HG03060 (cell line): ENCODE data around the gene KRTAP5-5.
A peak's percentile ranks its signal among the peaks of the same experiment; 100 is the strongest.
"Not testable (repeated sequence)": the region's sequence is repeated elsewhere in the genome, so short reads cannot be mapped to it uniquely, and the experiment has no call there.

Experiments used
- ATAC-seq: cut with Tn5 transposase; IDR thresholded peaks from one replicate; pipeline ENCODE4 v1.9.1; 2021; ENCODE audit warnings: low read depth, moderate number of reproducible peaks; ENCODE audit not compliant: unreplicated experiment

Gene KRTAP5-5

GRCh38 chr11:1605923-1606322 lies 23.7 kb upstream of the KRTAP5-5 start:
- ATAC-seq: peak; percentile 89

- ATAC-seq: not testable (repeated sequence)
Observed at GRCh38 chr11:1607156-1607845, 22.3 kb upstream of the KRTAP5-5 start.

- not testable (repeated sequence) for ATAC-seq
Observed at GRCh38 chr11:1607901-1608300, 21.7 kb upstream of the KRTAP5-5 start.

GRCh38 chr11:1608363-1608762 lies 21.2 kb upstream of the KRTAP5-5 start, which contains the start of gene KRTAP5-3:
KRTAP5-3 (minus strand) TSS chr11:1608463; CDS start chr11:1608385, 78 bp downstream.
- no peak for ATAC-seq

GRCh38 chr11:1618231-1618630 lies 11.3 kb upstream of the KRTAP5-5 start:
- no peak for ATAC-seq

GRCh38 chr11:1619449-1619848 lies 10.1 kb upstream of the KRTAP5-5 start:
- no peak for ATAC-seq

GRCh38 chr11:1622086-1622485 lies 7.5 kb upstream of the KRTAP5-5 start, which contains the start of gene KRTAP5-4:
KRTAP5-4 (minus strand) TSS chr11:1622138; CDS start chr11:1622093, 45 bp downstream.
- ATAC-seq: no peak

GRCh38 chr11:1623716-1624115 lies 5.9 kb upstream of the KRTAP5-5 start:
- no peak for ATAC-seq

- ATAC-seq: no peak
Observed at GRCh38 chr11:1624621-1625020, 5.0 kb upstream of the KRTAP5-5 start.

- ATAC-seq: no peak
Observed at GRCh38 chr11:1625541-1625940, 4.0 kb upstream of the KRTAP5-5 start.

- ATAC-seq: no peak
Observed at GRCh38 chr11:1628506-1629325, 859 bp upstream of the KRTAP5-5 start.

- ATAC-seq: no peak
Observed at GRCh38 chr11:1630271-1630670, 696 bp downstream of the KRTAP5-5 start.

- no peak for ATAC-seq
Observed at GRCh38 chr11:1631066-1631568, 1.5 kb downstream of the KRTAP5-5 start.

GRCh38 chr11:1632053-1632714 lies 2.6 kb downstream of the KRTAP5-5 start:
- no peak for ATAC-seq

- no peak for ATAC-seq
Observed at GRCh38 chr11:1633864-1634263, 4.3 kb downstream of the KRTAP5-5 start.

GRCh38 chr11:1636291-1636950 lies 6.8 kb downstream of the KRTAP5-5 start:
- no peak for ATAC-seq

GRCh38 chr11:1637628-1638027 lies 8.1 kb downstream of the KRTAP5-5 start:
- ATAC-seq: no peak

- no peak for ATAC-seq
Observed at GRCh38 chr11:1638344-1638743, 8.8 kb downstream of the KRTAP5-5 start.

- no peak for ATAC-seq
Observed at GRCh38 chr11:1639102-1639620, 9.6 kb downstream of the KRTAP5-5 start.

- ATAC-seq: no peak
Observed at GRCh38 chr11:1639666-1640065, 10.1 kb downstream of the KRTAP5-5 start.
